Chondrocyte (in vitro differentiated cells): Measurements from ENCODE around the gene PRR5L. TPM values are rescaled to one million over a fixed set of nuclear protein-coding genes. Genes with fewer than 3 reads are reported as not detected.

ENCODE experiments used
- DNase-seq: peaks from one replicate; pipeline ENCODE4 v3.0.0; 2021; ENCODE audit warnings: mixed read lengths, low spot score
- H3K27ac Mint-ChIP-seq: one replicate; pipeline ENCODE4 v1.8.0; 2021; ENCODE audit warnings: mild to moderate bottlenecking, moderate library complexity, mixed read lengths; ENCODE audit not compliant: unreplicated experiment
- H3K27me3 Mint-ChIP-seq: 2 replicates; pipeline ENCODE4 v1.8.0; 2021; ENCODE audit warnings: low read depth, mixed read lengths
- H3K36me3 Mint-ChIP-seq: 2 replicates; pipeline ENCODE4 v1.8.0; 2021; ENCODE audit warnings: low read depth, mixed read lengths
- H3K4me1 Mint-ChIP-seq: 2 replicates; pipeline ENCODE4 v1.8.0; 2021; ENCODE audit warnings: low read depth, mild to moderate bottlenecking, mixed read lengths
- H3K4me3 Mint-ChIP-seq: one replicate; pipeline ENCODE4 v1.8.0; 2021; ENCODE audit warnings: mild to moderate bottlenecking, moderate library complexity, mixed read lengths; ENCODE audit not compliant: unreplicated experiment
- H3K9me3 Mint-ChIP-seq: 2 replicates; pipeline ENCODE4 v1.8.0; 2021; ENCODE audit warnings: low read depth, mixed read lengths
- CTCF ChIP-seq: fragments of 200-600 bp; sonication (generic); IDR thresholded peaks from 2 replicates; pipeline ENCODE4 v1.5.0; 2021; ENCODE audit warnings: antibody characterized with exemption, mild to moderate bottlenecking, moderate library complexity
- total RNA-seq: library from RNA; stranded (reverse); gene quantifications from 3 replicates; pipeline ENCODE4 v1.2.1, GENCODE V29; 2021

Gene PRR5L
- total RNA-seq, 1 donor from 2014 or later = 50.7 TPM

GRCh38 chr11:36487619-36488018, 191.5 kb downstream of the PRR5L start:
- no peak for DNase-seq
- Mint-ChIP-seq H3K9me3 (no peaks in the 10 kb centered on the region), H3K4me3 (no peak overlapping the region)

GRCh38 chr11:36488096-36488495, 192.0 kb downstream of the PRR5L start:
- no peaks in the 10 kb centered on the region for H3K9me3 Mint-ChIP-seq
- TF ChIP-seq CTCF = no peak
- no peaks in the 10 kb centered on the region for H3K27me3 Mint-ChIP-seq
- H3K36me3 Mint-ChIP-seq = peaks cover 26% of the 10 kb centered on the region
- H3K4me3 Mint-ChIP-seq = no peak overlapping the region
- DNase-seq = no peak
- peak overlapping the region; percentile 61 for H3K27ac Mint-ChIP-seq
- H3K4me1 Mint-ChIP-seq = peaks cover 25% of the 10 kb centered on the region

More at GRCh38 chr11:36487619-36488018, 191.5 kb downstream of the PRR5L start:
- no peak for TF ChIP-seq CTCF
- Mint-ChIP-seq H3K4me1 (peaks cover 25% of the 10 kb centered on the region), H3K27ac (peak overlapping the region; percentile 61), H3K27me3 (no peaks in the 10 kb centered on the region), H3K36me3 (peaks cover 27% of the 10 kb centered on the region)

- H3K36me3 Mint-ChIP-seq = peaks cover 24% of the 10 kb centered on the region
- H3K4me3 Mint-ChIP-seq = no peak overlapping the region
- peaks cover 25% of the 10 kb centered on the region for H3K4me1 Mint-ChIP-seq
- H3K27me3 Mint-ChIP-seq = no peaks in the 10 kb centered on the region
- DNase-seq = no peak
- H3K9me3 Mint-ChIP-seq = no peaks in the 10 kb centered on the region
- H3K27ac Mint-ChIP-seq = no peak overlapping the region
- TF ChIP-seq CTCF = no peak
Observed at GRCh38 chr11:36490026-36490806, 194.1 kb downstream of the PRR5L start.

GRCh38 chr11:36492724-36493304, 196.7 kb downstream of the PRR5L start:
- peak overlapping the region; percentile 52 for H3K27ac Mint-ChIP-seq
- H3K9me3 Mint-ChIP-seq = no peaks in the 10 kb centered on the region
- no peak for DNase-seq
- H3K36me3 Mint-ChIP-seq = peaks cover 27% of the 10 kb centered on the region
- H3K27me3 Mint-ChIP-seq = no peaks in the 10 kb centered on the region
- peak; percentile 98 for TF ChIP-seq CTCF
- no peak overlapping the region for H3K4me3 Mint-ChIP-seq
- H3K4me1 Mint-ChIP-seq = peaks cover 16% of the 10 kb centered on the region

- Mint-ChIP-seq H3K36me3 (peaks cover 25% of the 10 kb centered on the region), H3K9me3 (no peaks in the 10 kb centered on the region), H3K27ac (peak overlapping the region; percentile 52), H3K27me3 (no peaks in the 10 kb centered on the region), H3K4me1 (peaks cover 13% of the 10 kb centered on the region), H3K4me3 (no peak overlapping the region)
- DNase-seq = no peak
- no peak for TF ChIP-seq CTCF
Observed at GRCh38 chr11:36493332-36493731, 197.2 kb downstream of the PRR5L start.
